Right lobe of liver (tissue), 6 donors: Measurements from ENCODE around the gene ANKRD11. TPM values are rescaled to one million over a fixed set of nuclear protein-coding genes. Genes with fewer than 3 reads are reported as not detected.
A peak's percentile ranks its signal among the peaks of the same experiment; 100 is the strongest.

Source experiments
- ATAC-seq, 4 donors: fragments of 200-7000 bp; cut with Tn5 transposase; one replicate each; pipeline ENCODE4 v1.9.1; 2020; ENCODE audit warnings: mild to moderate bottlenecking in 4 of 4, moderate library complexity in 4 of 4
- DNase-seq, 3 donors: peaks; one replicate each; pipeline ENCODE4 v3.0.0-alpha.2; 2020
- H3K27ac ChIP-seq, 3 donors: fragments of 200-600 bp; one replicate each; pipeline ENCODE4 v1.8.0; 2022
- H3K27me3 ChIP-seq, 2 donors: fragments of 200-600 bp; one replicate each; pipeline ENCODE4 v1.8.0; 2022
- H3K36me3 ChIP-seq, 4 donors: fragments of 200-600 bp; sonication (generic) in 1 of 4; one replicate each; pipeline versions ENCODE4 v1.5.1 to v1.8.0; 2017 to 2022; ENCODE audit warnings: control low read depth in 1 of 4
- H3K4me1 ChIP-seq, 4 donors: fragments of 200-600 bp; sonication (generic) in 1 of 4; one replicate each; pipeline versions ENCODE4 v1.5.1 to v1.8.0; 2017 to 2022; ENCODE audit warnings: control low read depth in 1 of 4
- H3K4me3 ChIP-seq, 3 donors: fragments of 200-600 bp; one replicate each; pipeline ENCODE4 v1.8.0; 2022
- H3K9me3 ChIP-seq, 4 donors: fragments of 200-600 bp; sonication (generic) in 1 of 4; one replicate each; pipeline versions ENCODE4 v1.5.1 to v1.8.0; 2017 to 2022; ENCODE audit warnings: control low read depth in 1 of 4
- POLR2A ChIP-seq: fragments of 450-650 bp; IDR thresholded peaks from one replicate; pipeline ENCODE4 v1.6.1; 2017; ENCODE audit warnings: antibody characterized with exemption, mild to moderate bottlenecking
- WGBS: methylation state at CpG from one replicate; pipeline ENCODE4 v1.1.6; 2018; ENCODE audit warnings: low coverage, low lambda C conversion rate; ENCODE audit not compliant: insufficient coverage; ENCODE audit errors: missing lambda C conversion rate; 5-methylcytosine and 5-hydroxymethylcytosine counted together
- intact Hi-C, 2 donors: fragments of 100-400 bp; cut with DNase I; formaldehyde crosslinking; loops; one replicate each; pipeline versions ENCODE4 v1.11.2 to v1.14.1; 2022
- total RNA-seq, 6 experiments: library from RNA; depleted of rRNA in 2 of 6; stranded (reverse); fragments of >200 nt in 2 of 6; fragmentation: NEBNext Ultra II Directional in 3 of 6; extraction: Animal tissue kit (Norgen Biotek cat#: 25700) in 3 of 6; gene quantifications; one replicate each; pipeline versions ENCODE4 v1.1.0 to v1.2.4, GENCODE V29; 2016 to 2023
- TF ChIP-seq, protein P1 (sequence below), 4 donors: fragments of 200-600 bp in 3 of 4; fragments of 450-650 bp in 1 of 4; IDR thresholded peaks; one replicate each; pipeline versions ENCODE4 v1.5.1 to v1.8.0; 2016 to 2022; ENCODE audit warnings: antibody characterized with exemption in 4 of 4, mild to moderate bottlenecking in 2 of 4
- donor health status: DM: no; HTN: yes; CAD: no.
- donor health status: DM: no; HTN: no; CAD: no.
- donor health status: DM: no; HTN: no; CAD: no.
- donor health status: DM: no; HTN: yes; CAD: no.
- donor health status: DM: no; HTN: yes; CAD: no.

The ANKRD11 gene
- total RNA-seq, 6 experiments from 2014 or later = 26.2 to 65.8 (median 41.6) TPM

GRCh38 chr16:89400740-89401139, 89.6 kb downstream of the ANKRD11 start:
- H3K4me3 ChIP-seq = no peak overlapping the region
- H3K4me1 ChIP-seq = peaks cover 0 to 9% (median 5%) of the 10 kb centered on the region in 4 donors
- no peaks in the 10 kb centered on the region for H3K27me3 ChIP-seq
- DNase-seq (no peak), ATAC-seq (no peak)
- H3K36me3 ChIP-seq = no peaks in the 10 kb centered on the region
- TF ChIP-seq, protein P1, sequence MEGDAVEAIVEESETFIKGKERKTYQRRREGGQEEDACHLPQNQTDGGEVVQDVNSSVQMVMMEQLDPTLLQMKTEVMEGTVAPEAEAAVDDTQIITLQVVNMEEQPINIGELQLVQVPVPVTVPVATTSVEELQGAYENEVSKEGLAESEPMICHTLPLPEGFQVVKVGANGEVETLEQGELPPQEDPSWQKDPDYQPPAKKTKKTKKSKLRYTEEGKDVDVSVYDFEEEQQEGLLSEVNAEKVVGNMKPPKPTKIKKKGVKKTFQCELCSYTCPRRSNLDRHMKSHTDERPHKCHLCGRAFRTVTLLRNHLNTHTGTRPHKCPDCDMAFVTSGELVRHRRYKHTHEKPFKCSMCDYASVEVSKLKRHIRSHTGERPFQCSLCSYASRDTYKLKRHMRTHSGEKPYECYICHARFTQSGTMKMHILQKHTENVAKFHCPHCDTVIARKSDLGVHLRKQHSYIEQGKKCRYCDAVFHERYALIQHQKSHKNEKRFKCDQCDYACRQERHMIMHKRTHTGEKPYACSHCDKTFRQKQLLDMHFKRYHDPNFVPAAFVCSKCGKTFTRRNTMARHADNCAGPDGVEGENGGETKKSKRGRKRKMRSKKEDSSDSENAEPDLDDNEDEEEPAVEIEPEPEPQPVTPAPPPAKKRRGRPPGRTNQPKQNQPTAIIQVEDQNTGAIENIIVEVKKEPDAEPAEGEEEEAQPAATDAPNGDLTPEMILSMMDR (IDR thresholded peaks at IDR 0.05) = no peak
- no peak for TF ChIP-seq POLR2A
- no peaks in the 10 kb centered on the region for H3K9me3 ChIP-seq
- H3K27ac ChIP-seq = no peak overlapping the region
- WGBS = no CpG with 5 or more reads among the region's 14 CpGs
- intact Hi-C loops = no loop called here

DNA sequence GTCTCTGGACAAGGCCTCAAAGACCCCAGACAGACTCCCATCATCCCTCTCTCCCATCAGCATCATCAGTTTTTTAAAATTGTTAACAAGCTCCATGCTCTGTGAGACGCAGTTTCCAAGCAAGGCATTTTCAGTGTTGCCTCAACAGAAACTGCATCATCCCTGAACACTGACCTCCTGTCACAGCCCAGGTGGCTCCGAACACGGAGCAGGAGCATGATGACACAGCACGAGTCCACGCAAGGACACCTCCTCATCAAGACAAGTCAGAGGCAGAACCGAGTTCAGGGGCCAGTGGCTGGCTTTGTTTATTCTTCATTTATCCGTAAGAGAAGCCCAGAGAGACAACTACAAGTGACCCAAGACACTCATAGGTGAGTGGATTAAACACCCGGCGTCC, 91.4 kb downstream of the ANKRD11 start:
- DNase-seq (no peak), ATAC-seq (no peak)
- no peak overlapping the region for H3K27ac ChIP-seq
- H3K4me3 ChIP-seq = no peak overlapping the region
- H3K9me3 ChIP-seq = no peaks in the 10 kb centered on the region
- no peaks in the 10 kb centered on the region for H3K36me3 ChIP-seq
- 37% methylated on average over 7 of the region's 9 CpGs for WGBS
- no peak for TF ChIP-seq POLR2A
- TF ChIP-seq, protein P1 (IDR thresholded peaks at IDR 0.05) = no peak
- peaks cover 0 to 25% (median 14%) of the 10 kb centered on the region in 4 donors for H3K4me1 ChIP-seq
- H3K27me3 ChIP-seq = no peaks in the 10 kb centered on the region
- intact Hi-C loops = no loop called here

- ATAC-seq (no peak), DNase-seq (no peak)
- Histone ChIP-seq H3K4me1 (peaks cover 0 to 36% (median 19%) of the 10 kb centered on the region in 4 donors), H3K4me3 (no peak overlapping the region), H3K27me3 (no peaks in the 10 kb centered on the region), H3K27ac (no peak overlapping the region), H3K9me3 (no peaks in the 10 kb centered on the region), H3K36me3 (no peaks in the 10 kb centered on the region)
- 60% methylated on average over 2 of the region's 16 CpGs for WGBS
- no peak for TF ChIP-seq POLR2A
- TF ChIP-seq, protein P1 (IDR thresholded peaks at IDR 0.05) = no peak
- intact Hi-C loops = no loop called here
These were observed 93.0 kb downstream of the ANKRD11 start for GRCh38 chr16:89397331-89397861.

GRCh38 chr16:89396156-89396555, 94.2 kb downstream of the ANKRD11 start:
- ATAC-seq (no peak), DNase-seq (peak in 1 of 3 donors; percentile 45)
- H3K4me3 ChIP-seq = no peak overlapping the region
- TF ChIP-seq, protein P1 (IDR thresholded peaks at IDR 0.05) = no peak
- TF ChIP-seq POLR2A = no peak
- H3K27me3 ChIP-seq = no peaks in the 10 kb centered on the region
- H3K27ac ChIP-seq = peak overlapping the region in 1 of 3 donors; percentile 74
- 78% methylated on average over 6 of the region's 13 CpGs for WGBS
- no peaks in the 10 kb centered on the region for H3K36me3 ChIP-seq
- intact Hi-C loops = no loop called here
- H3K9me3 ChIP-seq = no peaks in the 10 kb centered on the region
- H3K4me1 ChIP-seq = peaks cover 0 to 36% (median 19%) of the 10 kb centered on the region in 4 donors
